ELR (cell line): ENCODE measurements around the gene LSM14B.
"Not testable (repeated sequence)": the region's sequence is repeated elsewhere in the genome, so short reads cannot be mapped to it uniquely, and the experiment has no call there.

Source experiments
- DNase-seq: peaks from one replicate; pipeline ENCODE4 v3.0.0-alpha.2; 2015; ENCODE audit warnings: low read depth

The LSM14B gene

GRCh38 chr20:62121776-62122653, at the start of gene LSM14B:
Gene LSM14B (plus strand): TSS chr20:62122475. CDS start chr20:62122667, 192 bp downstream.
- peak; percentile 98 for DNase-seq

GRCh38 chr20:62073323-62073722, 49.0 kb upstream of the LSM14B start:
- no peak for DNase-seq

GRCh38 chr20:62079166-62079565, 43.1 kb upstream of the LSM14B start:
- DNase-seq, result no peak

DNA sequence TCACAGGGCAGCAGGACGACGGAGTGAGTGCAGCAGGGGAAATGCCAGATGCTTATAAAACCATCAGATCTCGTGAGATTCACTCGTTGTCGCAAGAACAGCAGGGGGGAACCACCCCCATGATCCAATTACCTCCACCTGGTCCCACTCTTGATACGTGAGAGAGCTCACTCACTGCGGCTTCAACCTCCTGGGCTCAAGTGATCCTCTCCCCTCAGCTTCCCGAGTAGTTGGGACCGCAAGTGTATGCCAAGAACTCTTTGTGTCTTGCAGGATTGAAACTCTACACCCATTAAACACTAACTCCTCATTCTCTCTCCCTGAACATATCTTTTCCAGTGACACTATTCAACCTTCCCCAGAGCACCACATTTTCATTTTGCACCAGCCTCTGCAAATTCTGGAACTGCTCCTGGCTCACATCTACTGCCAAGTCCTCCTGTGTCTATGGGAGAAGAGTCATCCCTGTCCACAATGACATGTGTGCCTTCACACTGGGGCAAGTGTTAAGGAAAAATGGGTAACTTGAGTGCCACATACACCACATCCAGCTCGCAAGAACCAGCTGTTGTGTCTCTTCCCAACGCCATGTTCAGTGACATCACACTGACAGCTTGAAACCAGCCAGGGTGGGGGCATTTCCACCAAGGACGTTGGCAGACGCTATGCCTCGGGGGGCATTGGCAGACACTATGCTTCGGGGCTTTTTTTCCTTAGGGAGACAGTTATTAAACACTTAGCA, 41.9 kb upstream of the LSM14B start:
- no peak for DNase-seq

GRCh38 chr20:62083312-62083711, 39.0 kb upstream of the LSM14B start:
- no peak for DNase-seq

DNA sequence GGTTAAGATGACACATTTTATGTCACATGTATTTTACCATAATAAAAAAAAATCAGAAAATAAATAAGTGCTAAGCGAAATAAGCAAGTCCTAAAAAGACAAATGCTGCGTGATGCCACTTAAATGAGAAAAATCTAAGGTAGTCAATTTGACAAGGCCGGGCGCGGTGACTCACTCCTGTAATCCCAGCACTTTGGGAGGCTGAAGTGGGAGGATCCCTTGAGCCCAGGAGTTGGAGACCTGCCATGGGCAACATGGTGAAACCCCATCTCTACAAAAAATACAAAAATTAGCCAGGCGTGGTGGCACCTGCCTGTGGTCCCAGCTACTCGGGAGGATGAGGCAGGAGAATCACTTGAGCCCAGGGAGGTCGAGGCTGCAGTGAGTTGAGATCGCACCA, 38.1 kb upstream of the LSM14B start:
- DNase-seq, result not testable (repeated sequence)

DNA sequence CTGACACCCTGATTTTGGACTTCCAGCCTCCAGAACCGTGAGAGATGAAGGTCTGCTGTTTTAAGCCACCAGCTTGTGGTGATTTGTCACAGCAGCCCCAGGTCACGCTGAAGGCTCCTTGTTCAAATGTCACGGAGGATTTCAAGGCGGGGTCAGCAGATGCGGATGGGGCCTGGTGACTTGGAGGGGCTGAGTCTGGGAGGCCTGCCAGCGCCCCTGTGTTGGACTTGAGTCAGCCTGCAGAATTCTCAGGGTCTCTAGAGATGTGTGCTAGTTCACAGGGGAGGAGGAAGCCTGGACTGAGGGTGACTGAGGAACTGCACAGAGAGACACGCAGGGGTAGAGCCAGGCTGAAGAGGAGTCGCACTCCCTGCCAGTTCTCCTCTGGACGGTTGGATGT, 37.1 kb upstream of the LSM14B start:
- DNase-seq, result no peak

- DNase-seq, result no peak
Measured at GRCh38 chr20:62087227-62087626, 35.0 kb upstream of the LSM14B start.

GRCh38 chr20:62087632-62088031, 34.6 kb upstream of the LSM14B start:
- no peak for DNase-seq

- peak; percentile 100 for DNase-seq
Measured at GRCh38 chr20:62088258-62089127, 33.8 kb upstream of the LSM14B start.

DNA sequence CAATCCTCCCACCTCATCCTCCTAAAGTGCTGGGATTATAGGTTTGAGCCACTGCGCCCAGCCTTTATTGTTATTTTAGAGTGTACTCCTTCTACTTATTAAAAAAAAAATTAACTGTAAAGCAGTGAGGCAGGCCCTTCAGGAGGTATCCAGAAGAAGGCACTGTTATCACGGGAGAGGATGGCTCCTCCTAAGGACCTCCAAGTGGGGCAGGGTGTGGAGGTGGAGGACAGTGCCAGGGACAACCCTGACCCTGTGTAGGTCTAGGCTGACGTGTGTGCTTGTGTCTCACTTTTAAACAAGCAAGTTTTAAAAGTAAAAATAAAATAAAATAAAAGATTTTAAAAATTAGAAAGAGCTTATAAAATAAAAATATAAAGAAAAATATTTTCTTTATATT, 32.9 kb upstream of the LSM14B start:
- DNase-seq, result no peak

DNA sequence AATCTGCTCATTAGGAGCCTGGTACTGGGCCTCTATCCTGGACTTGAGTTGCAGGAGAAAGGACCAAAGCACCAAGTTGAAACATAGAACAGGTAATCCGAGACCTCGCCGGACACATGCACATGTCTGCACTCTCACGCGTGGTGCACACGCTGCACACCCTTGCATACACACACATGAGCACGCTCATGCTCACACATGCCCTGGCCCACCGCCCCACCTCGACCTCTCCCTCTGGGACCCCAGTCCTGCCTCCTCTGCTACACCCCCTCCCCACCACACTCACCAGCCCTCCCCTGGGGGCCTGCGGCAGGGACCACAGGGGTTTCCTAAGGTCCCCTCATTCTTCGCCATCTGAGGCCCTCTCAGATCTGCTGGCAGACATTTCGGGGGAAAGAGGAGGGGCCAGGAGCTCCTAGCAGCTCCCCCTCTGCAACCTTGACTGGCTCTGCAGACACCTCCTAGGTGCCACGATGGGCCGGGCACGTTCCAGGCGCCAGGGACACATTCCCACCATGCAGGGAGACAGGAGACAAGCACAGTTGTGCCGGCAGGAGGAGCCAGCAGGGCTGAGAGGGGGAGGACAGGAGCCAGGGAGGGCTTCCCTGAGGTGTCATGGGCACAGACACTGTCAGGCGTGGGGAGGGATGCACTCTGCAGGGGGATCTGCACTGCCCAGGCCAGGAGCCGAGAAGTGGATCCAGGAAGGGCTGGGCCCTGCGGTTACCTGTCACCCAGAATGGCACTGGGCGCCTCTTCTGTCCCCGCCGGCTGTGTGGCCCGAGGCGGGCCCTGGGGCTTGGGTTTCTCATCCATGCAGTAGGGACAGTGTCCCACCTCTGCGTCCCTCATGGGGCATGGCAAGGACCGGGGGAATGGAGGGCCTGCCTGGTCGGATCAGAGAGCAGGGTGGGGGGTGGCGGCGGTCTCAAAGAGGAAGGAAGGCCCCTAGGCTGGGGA, 25.6 kb upstream of the LSM14B start:
- DNase-seq, result no peak

GRCh38 chr20:62097881-62098407, 24.3 kb upstream of the LSM14B start:
- no peak for DNase-seq

DNA sequence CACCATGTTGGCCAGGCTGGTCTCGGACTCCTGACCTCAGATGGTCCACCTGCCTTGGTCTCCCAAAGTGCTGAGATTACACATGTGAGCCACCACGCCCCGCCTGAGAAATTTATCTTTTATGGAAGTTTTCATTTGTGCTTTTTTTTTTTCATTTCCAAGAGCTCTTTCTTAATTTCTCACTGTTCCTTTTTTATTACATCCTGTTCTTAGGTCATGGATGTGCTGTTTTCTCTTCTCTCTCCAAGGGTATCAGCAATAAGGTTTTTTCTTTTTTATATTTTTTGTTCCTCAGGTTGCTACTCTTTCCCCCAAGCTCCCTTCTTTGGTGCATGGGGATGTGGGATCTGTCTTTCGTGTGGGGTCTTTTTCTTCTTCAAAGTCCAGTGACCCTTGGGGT, 21.2 kb upstream of the LSM14B start:
- DNase-seq, result no peak

- DNase-seq, result no peak
Measured at GRCh38 chr20:62103508-62104233, 18.6 kb upstream of the LSM14B start.

DNA sequence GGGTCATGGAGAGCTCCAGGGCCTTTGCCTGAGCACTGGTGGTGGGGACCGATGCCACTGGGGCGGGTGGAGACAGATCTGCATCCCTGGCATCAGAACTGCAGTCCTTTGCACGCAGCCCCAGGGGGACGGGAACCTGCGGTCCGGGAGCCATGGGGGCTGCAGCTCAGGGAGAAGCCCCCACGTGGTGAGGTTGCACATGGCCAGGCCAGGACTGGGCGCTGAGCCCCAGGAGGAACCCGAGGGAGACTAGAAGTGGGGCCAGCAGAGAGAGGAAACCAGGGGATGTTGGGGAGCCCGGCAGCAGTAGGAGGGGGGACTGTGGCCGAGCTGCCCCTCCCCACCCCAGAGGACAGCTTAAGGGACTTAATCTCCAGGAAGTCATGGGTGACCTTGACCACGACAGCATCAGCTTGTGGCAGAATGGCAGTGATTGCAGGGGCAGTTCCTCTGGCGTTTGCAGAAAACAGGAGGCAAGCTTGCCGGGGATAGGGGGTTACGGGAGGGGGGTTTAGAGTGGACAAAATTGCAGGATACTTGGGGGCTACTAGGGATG, 18.0 kb upstream of the LSM14B start:
- no peak for DNase-seq

- no peak for DNase-seq
Measured at GRCh38 chr20:62104791-62105345, 17.4 kb upstream of the LSM14B start.

DNA sequence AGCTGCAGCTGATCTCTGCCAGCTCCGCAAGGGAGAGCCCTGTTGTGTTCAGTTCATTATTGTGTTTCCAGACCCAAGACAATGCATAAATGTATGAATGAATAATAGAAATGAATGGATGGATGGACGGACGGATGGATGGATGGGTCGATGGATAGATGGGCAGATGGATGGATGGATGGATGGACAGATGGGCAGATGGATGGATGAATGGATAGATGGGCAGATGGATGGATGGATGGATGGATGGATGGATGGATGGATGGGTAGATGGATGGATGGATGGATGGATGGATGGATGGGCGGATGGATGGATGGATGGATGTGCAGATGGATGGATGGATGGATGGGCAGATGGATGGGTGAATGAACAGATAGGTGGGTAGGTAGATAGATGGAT, 16.7 kb upstream of the LSM14B start:
- no peak for DNase-seq

DNA sequence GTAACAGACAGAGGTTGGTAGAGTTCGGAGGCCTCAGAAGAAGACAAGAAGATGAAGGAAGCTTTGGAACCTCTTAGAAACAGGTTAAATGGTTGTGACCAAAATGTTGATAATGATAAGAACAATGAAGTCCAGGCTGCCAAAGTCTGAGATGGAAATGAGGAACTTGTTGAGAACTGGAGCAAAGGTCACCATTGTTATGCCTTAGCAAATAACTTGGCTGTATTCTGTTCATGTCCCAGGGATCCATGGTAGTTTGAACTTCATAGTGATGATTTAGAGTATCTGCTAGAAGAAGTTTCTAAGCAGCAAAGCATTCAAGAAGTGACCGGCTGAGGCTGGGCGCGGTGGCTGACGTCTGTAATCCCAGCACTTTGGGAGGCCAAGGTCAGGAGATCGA, 11.1 kb upstream of the LSM14B start:
- DNase-seq, result no peak

DNA sequence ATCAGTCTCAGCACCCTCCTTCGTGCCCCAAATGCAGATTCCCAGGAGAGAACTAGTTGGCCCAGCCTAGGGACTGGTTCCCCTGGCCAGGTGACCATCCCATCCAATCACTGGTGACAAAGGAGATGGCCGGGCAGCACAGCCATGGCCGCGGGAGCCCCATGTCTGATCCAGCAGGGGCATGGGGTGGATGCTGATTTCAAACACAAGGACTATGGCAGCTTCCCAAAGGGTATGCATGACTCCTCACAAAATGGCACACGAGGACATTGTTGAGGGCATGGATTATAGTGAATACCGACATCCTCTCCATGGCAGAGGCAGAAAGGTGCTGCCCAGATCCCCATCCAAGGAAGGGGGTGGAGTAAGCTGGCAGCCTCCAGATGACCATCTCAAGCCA, 9.9 kb upstream of the LSM14B start:
- no peak for DNase-seq
